ENCODE measurements around the gene OR52B2.

DNA sequence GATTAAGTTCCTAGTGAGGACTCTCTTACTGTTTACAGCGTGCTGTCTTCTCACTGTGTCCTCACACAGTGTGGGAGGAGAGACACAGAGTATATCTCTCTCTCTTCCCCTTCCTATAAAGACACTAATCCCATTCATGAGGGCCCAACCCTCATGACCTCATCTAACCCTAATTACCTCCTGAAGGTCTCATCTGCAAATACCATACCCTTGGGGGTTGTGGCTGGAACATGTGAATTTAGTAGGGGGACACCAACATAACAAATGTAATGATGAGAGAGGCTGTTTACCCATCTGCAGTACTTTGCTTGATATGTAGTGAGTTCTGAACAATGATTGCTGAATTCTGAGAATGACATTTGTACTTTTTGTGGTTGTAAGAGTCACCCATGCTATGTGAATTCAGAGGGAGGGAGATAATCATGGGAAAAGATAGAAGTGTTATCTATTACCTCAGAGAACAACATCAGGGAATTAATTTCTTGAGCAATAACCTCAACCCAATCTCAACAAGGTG is 24.0 kb upstream of the OR52B2 start:
- TF ChIP-seq EZH2 (IDR thresholded peaks at IDR 0.05; ENCODE audit: borderline replicate concordance, low read depth, low read length, severe bottlenecking), result no peak
- TF ChIP-seq, protein P1, sequence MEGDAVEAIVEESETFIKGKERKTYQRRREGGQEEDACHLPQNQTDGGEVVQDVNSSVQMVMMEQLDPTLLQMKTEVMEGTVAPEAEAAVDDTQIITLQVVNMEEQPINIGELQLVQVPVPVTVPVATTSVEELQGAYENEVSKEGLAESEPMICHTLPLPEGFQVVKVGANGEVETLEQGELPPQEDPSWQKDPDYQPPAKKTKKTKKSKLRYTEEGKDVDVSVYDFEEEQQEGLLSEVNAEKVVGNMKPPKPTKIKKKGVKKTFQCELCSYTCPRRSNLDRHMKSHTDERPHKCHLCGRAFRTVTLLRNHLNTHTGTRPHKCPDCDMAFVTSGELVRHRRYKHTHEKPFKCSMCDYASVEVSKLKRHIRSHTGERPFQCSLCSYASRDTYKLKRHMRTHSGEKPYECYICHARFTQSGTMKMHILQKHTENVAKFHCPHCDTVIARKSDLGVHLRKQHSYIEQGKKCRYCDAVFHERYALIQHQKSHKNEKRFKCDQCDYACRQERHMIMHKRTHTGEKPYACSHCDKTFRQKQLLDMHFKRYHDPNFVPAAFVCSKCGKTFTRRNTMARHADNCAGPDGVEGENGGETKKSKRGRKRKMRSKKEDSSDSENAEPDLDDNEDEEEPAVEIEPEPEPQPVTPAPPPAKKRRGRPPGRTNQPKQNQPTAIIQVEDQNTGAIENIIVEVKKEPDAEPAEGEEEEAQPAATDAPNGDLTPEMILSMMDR (IDR thresholded peaks at IDR 0.05; ENCODE audit: borderline replicate concordance, extremely low read depth, low read length, poor library complexity, severe bottlenecking), result no peak

Data from DND-41 (cell line).